Activated CD4-positive, alpha-beta T cell treated with anti-CD3 and anti-CD28 coated beads for 36 hours (primary cell): Measurements from ENCODE around the gene FASTKD1. TPM values are rescaled to one million over a fixed set of nuclear protein-coding genes. Genes with fewer than 3 reads are reported as not detected.
"Not testable (repeated sequence)": the region's sequence is repeated elsewhere in the genome, so short reads cannot be mapped to it uniquely, and the experiment has no call there.

Experiments used
- ATAC-seq: fragments of 200-7000 bp; cut with Tn5 transposase; one replicate; pipeline ENCODE4 v1.10.0; 2021; ENCODE audit warnings: mild to moderate bottlenecking, moderate library complexity
- CTCF ChIA-PET: fragments of 350-600 bp; sonication (Branson Sonifier 250); formaldehyde crosslinking; loops from one replicate; lab custom pipeline; 2021; ENCODE audit warnings: antibody characterized with exemption; lab: Charles Lee
- POLR2A ChIA-PET: fragments of 350-600 bp; sonication (Branson Sonifier 250); formaldehyde crosslinking; loops from one replicate; lab custom pipeline; 2021; ENCODE audit warnings: antibody characterized with exemption, inconsistent platforms; lab: Charles Lee
- DNase-seq: peaks from one replicate; pipeline ENCODE4 v3.0.0-alpha.2; 2020
- H3K27ac Mint-ChIP-seq: one replicate; pipeline ENCODE4 v1.8.0; 2021; ENCODE audit warnings: mixed read lengths
- H3K27me3 Mint-ChIP-seq: one replicate; pipeline ENCODE4 v1.8.0; 2021; ENCODE audit warnings: mixed read lengths
- H3K36me3 Mint-ChIP-seq: one replicate; pipeline ENCODE4 v1.8.0; 2021; ENCODE audit warnings: low read depth, mixed read lengths
- H3K4me1 Mint-ChIP-seq: one replicate; pipeline ENCODE4 v1.8.0; 2021; ENCODE audit warnings: mixed read lengths
- H3K4me3 Mint-ChIP-seq: one replicate; pipeline ENCODE4 v1.8.0; 2021; ENCODE audit warnings: mild to moderate bottlenecking, moderate library complexity, mixed read lengths
- H3K9me3 Mint-ChIP-seq: one replicate; pipeline ENCODE4 v1.8.0; 2021; ENCODE audit warnings: low read depth, mixed read lengths
- intact Hi-C, 2 experiments: fragments of 100-400 bp; cut with DNase I in 1 of 2; cut with micrococcal nuclease in 1 of 2; formaldehyde crosslinking; loops; one replicate each; pipeline versions ENCODE4 v1.14.2 to v1.15.1; 2022 to 2024; cut with DNase I, micrococcal nuclease
- total RNA-seq, 2 experiments: library from RNA; stranded (reverse); gene quantifications; one replicate each; pipeline ENCODE4 v1.2.3, GENCODE V29; 2021

The FASTKD1 gene
- total RNA-seq, 2 experiments from 2014 or later = 29.8 to 39.7 TPM

DNA sequence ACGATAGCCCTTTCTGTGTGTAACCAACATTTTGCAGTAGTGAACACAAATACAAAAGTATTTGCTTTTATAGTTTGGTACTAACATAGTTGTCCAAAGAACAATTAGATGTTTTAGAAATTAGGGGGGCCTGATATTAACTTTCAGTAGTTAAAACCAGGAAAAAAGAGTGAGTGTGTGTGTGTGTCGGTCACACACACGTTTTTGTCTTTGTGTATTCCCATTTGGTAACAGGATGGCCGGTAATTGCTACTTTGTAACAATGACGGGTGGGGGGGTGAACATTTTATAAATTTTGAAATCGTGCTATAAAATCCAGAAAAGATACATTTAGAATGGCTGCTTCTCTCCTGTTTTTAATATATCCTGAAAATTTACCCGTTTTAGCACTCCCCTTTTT lies 12.0 kb upstream of the FASTKD1 start:
- DNase-seq (no peak), ATAC-seq (no peak)
- Mint-ChIP-seq H3K27ac (peak overlapping the region; percentile 99), H3K27me3 (no peaks in the 10 kb centered on the region), H3K4me3 (peak overlapping the region; percentile 99), H3K9me3 (peaks cover 7% of the 10 kb centered on the region), H3K4me1 (peaks cover 45% of the 10 kb centered on the region), H3K36me3 (peaks cover 26% of the 10 kb centered on the region)
- ChIA-PET POLR2A (interaction anchor here (1.1 to 2.6 kb wide), 3 partner anchors 12 to 243 kb away, joined by 5 to 18 read pairs (median 10); partner anchors contain the start of gene FASTKD1), CTCF (interaction anchor here (0.6 to 3.6 kb wide), 2 partner anchors 13 to 117 kb away, joined by 3 to 18 read pairs; partner anchors contain the start of gene FASTKD1)
- intact Hi-C loops = loop anchor here (2.0 kb wide), 3 partner anchors 109 to 1343 kb away; partner anchors contain the start of genes CFAP210 (in 1 of the 2), GORASP2 (in 1 of the 2), PHOSPHO2 (in 1 of the 2) and SSB (in 1 of the 2)

DNA sequence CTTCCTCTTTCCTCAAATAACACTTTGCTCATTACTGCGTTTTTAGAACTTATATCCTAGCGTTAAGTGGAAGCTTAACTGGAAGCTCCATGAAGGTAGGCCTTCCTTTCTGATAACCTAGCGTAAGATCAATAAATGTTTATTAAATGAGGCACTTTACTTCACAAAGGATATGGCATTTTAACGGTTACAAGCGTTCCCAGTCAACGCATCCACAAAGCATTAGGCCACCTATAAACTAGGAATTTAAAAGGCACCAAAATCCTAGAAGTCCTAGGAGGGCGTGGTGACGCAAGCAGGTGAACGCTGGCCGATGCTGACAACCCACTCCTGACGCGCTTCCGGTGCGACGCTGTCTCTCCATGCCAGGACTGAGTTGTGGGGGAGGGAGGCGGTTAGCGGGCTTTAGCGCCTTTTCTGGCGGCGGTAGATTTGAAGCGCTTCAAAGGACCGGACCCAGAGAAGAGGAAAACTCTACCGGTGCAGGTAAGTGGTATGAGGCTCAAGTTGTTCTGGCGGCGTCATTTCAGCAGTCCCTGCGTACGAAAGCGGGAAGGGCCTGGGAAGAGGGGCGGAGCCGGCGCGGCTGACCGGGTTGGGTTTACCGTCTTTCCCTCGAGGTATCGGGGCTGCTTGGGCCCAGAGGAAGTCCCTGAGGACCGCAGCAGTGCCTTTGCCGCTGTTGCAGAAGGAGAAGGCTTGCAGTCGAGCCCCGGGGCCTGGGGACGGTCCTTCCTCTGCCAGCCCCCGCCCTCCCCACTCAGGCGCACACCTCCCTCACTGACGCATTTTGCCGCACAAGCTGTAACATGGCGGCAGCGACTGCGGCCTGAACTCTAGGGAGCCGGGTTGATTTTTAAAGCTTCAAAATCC lies 10.6 kb upstream of the FASTKD1 start, which contains the start of gene PPIG:
TSS of gene PPIG (plus strand) at position 347 of the 873 bp plus-strand sequence. CDS start 19,691 bp downstream, outside the sequence.
- Mint-ChIP-seq H3K4me1 (peaks cover 34% of the 10 kb centered on the region), H3K27me3 (no peaks in the 10 kb centered on the region), H3K36me3 (peaks cover 20% of the 10 kb centered on the region), H3K4me3 (peak within 1 kb of the TSS; percentile 99), H3K27ac (peak within 1 kb of the TSS; percentile 99), H3K9me3 (peaks cover 7% of the 10 kb centered on the region)
- ATAC-seq (peak; percentile 93), DNase-seq (peak; percentile 94)
- CTCF ChIA-PET = interaction anchor here (0.8 to 3.6 kb wide), 2 partner anchors 12 to 82 kb away, joined by 3 to 18 read pairs; partner anchors contain the start of gene FASTKD1
- POLR2A ChIA-PET = interaction anchor here (0.5 to 2.6 kb wide), 8 partner anchors 11 to 244 kb away, joined by 3 to 18 read pairs (median 4); partner anchors contain the start of genes FASTKD1 and SSB
- intact Hi-C loops = loop anchor here (1.0 to 5.0 kb wide), 8 partner anchors 11 to 1345 kb away; partner anchors contain the start of genes CFAP210 (in 2 of the 2), FASTKD1 (in 2 of the 2), PHOSPHO2 (in 2 of the 2) and GORASP2 (in 1 of the 2)

DNA sequence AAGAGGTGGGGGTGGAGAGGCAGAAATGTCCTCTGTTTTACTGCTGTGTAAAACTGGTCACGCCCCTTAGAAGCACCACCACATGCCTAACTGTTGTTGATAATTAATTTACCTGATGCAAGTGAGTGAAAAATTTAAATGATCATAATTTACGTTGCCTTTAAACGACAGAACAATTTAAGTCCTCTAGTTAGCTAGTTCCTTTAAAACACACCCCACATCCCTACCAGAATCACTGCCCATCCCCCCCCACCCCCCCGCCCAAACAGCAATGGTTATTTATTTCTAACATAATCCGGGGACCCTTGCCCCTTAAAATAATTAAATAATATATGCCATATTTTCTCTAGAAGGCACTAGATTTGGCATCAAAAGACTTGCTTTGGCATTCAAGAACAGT lies 9.9 kb upstream of the FASTKD1 start:
- Mint-ChIP-seq H3K27me3 (no peaks in the 10 kb centered on the region), H3K4me3 (peak overlapping the region; percentile 99), H3K27ac (no peak overlapping the region), H3K9me3 (peaks cover 7% of the 10 kb centered on the region), H3K4me1 (peaks cover 29% of the 10 kb centered on the region), H3K36me3 (peaks cover 20% of the 10 kb centered on the region)
- CTCF ChIA-PET = interaction anchor here (0.8 to 3.6 kb wide), 2 partner anchors 11 to 82 kb away, joined by 3 to 18 read pairs; partner anchors contain the start of gene FASTKD1
- intact Hi-C loops = loop anchor here (5.0 kb wide), 2 partner anchors 99 to 221 kb away; partner anchors contain the start of gene LRP2 (in 1 of the 2)
- ATAC-seq = no peak
- DNase-seq = no peak
- POLR2A ChIA-PET = interaction anchor here (2.6 kb wide), 1 partner anchor 10 kb away, joined by 18 read pairs; the partner anchor contains the start of gene FASTKD1

DNA sequence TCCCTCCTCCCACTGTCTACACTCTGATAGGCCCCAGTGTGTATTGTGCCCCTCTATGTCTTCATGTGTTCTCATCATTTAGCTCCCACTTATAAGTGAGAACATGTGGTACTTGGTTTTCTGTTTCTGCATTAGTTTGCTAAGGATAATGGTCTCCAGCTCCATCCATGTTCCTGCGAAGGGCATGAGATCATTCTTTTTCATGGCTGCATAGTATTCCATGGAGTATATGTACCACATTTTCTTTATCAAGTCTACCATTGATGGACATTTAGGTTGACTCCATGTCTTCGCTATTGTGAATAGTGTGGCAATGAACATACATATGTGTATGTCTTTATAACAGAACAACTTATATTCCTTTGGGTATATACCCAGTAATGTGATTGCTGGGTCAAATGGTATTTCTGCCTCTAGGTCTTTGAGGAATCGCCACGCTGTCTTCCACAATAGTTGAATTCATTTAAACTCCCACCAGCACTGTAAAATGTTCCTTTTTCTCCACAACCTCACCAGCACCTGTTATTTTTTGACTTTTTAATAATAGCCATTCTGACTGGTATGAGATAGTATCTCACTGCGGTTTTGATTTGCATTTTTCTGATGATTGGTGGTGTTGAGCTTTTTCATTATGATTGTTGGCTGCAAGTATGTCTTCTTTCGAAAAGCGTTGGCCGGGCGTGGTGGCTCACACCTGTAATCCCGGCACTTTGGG lies 9.0 kb upstream of the FASTKD1 start:
- H3K27ac Mint-ChIP-seq, ATAC-seq, H3K27me3 Mint-ChIP-seq, H3K9me3 Mint-ChIP-seq, H3K4me3 Mint-ChIP-seq, DNase-seq: not testable (repeated sequence)
- ChIA-PET POLR2A (interaction anchor here (0.6 kb wide), 1 partner anchor 20 kb away, joined by 5 read pairs; no protein-coding TSS in a partner anchor), CTCF (interaction anchor here (0.6 to 1.2 kb wide), 2 partner anchors 9 to 29 kb away, joined by 3 to 5 read pairs; no protein-coding TSS in a partner anchor)
- peaks cover 20% of the 10 kb centered on the region for H3K36me3 Mint-ChIP-seq
- peaks cover 26% of the 10 kb centered on the region for H3K4me1 Mint-ChIP-seq
- intact Hi-C loops = loop anchor here (5.0 kb wide), 2 partner anchors 100 to 220 kb away; partner anchors contain the start of gene LRP2 (in 1 of the 2)

DNA sequence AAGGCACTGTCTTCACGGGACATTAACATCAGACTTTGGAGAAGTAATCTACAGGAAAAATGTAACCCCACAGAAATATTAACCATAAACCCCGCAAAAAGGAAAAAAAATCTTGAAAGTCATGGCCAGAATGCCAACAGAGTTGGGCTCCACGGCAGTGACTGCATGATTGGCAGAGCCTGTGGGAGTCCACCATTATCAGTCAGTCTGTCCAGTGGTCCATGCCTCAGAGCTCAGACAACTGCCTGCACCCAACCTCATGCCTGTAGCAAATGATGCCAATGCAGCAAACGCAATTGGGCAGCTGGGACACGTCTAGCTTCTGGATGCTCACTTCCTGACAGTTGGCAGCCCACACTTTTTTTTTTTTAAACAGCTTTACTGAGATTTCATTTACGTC lies 5.4 kb upstream of the FASTKD1 start:
- Mint-ChIP-seq H3K27me3 (no peaks in the 10 kb centered on the region), H3K27ac (no peak overlapping the region), H3K4me3 (no peak overlapping the region), H3K4me1 (peaks cover 3% of the 10 kb centered on the region), H3K9me3 (peaks cover 6% of the 10 kb centered on the region), H3K36me3 (peaks cover 3% of the 10 kb centered on the region)
- intact Hi-C loops = no loop called here
- CTCF ChIA-PET = interaction anchor here (0.6 kb wide), 1 partner anchor 225 kb away, joined by 3 read pairs; no protein-coding TSS in a partner anchor
- ATAC-seq (no peak), DNase-seq (no peak)
- POLR2A ChIA-PET = interaction anchor here (0.7 kb wide), 1 partner anchor 1831 kb away, joined by 6 read pairs; no protein-coding TSS in a partner anchor

DNA sequence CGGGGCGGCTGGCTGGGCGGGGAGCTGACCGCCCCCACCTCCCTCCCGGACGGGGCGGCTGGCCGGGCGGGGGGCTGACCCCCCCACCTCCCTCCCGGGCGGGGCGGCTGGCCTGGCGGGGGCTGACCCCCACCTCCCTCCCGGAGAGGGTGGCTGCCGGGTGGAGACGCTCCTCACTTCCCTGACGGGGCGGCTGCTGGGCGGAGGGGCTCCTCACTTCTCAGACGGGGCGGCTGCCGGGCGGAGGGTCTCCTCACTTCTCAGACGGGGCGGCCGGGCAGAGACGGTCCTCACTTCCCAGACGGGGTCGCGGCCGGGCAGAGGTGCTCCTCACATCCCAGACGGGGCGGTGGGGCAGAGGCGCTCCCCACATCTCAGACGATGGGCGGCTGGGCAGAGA lies 1.6 kb upstream of the FASTKD1 start:
- H3K27me3 Mint-ChIP-seq, DNase-seq, H3K9me3 Mint-ChIP-seq, H3K36me3 Mint-ChIP-seq, H3K27ac Mint-ChIP-seq, CTCF ChIA-PET, H3K4me3 Mint-ChIP-seq, POLR2A ChIA-PET, intact Hi-C loops, ATAC-seq: not testable (repeated sequence)
- peaks cover 15% of the 10 kb centered on the region for H3K4me1 Mint-ChIP-seq

DNA sequence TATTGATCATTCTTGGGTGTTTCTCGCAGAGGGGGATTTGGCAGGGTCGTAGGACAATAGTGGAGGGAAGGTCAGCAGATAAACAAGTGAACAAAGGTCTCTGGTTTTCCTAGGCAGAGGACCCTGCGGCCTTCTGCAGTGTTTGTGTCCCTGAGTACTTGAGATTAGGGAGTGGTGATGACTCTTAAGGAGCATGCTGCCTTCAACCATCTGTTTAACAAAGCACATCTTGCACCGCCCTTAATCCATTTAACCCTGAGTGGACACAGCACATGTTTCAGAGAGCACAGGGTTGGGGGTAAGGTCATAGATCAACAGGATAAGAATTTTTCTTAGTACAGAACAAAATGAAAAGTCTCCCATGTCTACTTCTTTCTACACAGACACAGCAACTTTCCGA lies 874 bp upstream of the FASTKD1 start:
- POLR2A ChIA-PET, H3K27ac Mint-ChIP-seq, H3K27me3 Mint-ChIP-seq, H3K9me3 Mint-ChIP-seq, CTCF ChIA-PET, DNase-seq, ATAC-seq: not testable (repeated sequence)
- Mint-ChIP-seq H3K4me1 (peaks cover 20% of the 10 kb centered on the region), H3K36me3 (peaks cover 10% of the 10 kb centered on the region), H3K4me3 (peak overlapping the region; percentile 40)
- intact Hi-C loops = loop anchor here in 1 of 2 experiments (5.0 kb wide), 1 partner anchor 248 kb away; the partner anchor contains the start of gene METTL5

DNA sequence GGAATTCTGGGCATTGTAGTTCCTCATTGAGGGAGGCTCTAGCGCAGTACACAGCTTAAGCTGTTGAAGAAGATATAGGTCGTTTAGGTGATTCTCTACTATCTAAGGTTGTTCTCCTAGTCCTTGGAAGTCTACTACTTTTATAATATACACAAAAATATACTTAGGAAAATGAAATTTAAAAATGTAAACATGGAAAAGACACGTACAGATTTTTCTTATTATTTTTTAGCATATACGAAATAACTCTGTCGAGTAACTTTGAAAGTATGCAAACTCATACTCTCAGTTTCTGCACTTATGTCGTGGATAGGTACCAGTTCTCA lies 272 bp upstream of the FASTKD1 start:
- H3K36me3 Mint-ChIP-seq = peaks cover 13% of the 10 kb centered on the region
- no peak for DNase-seq
- no peaks in the 10 kb centered on the region for H3K9me3 Mint-ChIP-seq
- peak overlapping the region; percentile 97 for H3K4me3 Mint-ChIP-seq
- POLR2A ChIA-PET = interaction anchor here (0.9 to 1.9 kb wide), 2 partner anchors 11 to 251 kb away, joined by 3 to 18 read pairs; partner anchors contain the start of genes METTL5 and PPIG
- intact Hi-C loops = loop anchor here (1.0 to 5.0 kb wide), 6 partner anchors 10 to 253 kb away; partner anchors contain the start of genes CFAP210 (in 2 of the 2), PHOSPHO2 (in 2 of the 2), PPIG (in 2 of the 2) and BBS5 (in 1 of the 2)
- ATAC-seq = no peak
- H3K27me3 Mint-ChIP-seq = no peaks in the 10 kb centered on the region
- peaks cover 20% of the 10 kb centered on the region for H3K4me1 Mint-ChIP-seq
- CTCF ChIA-PET = interaction anchor here (0.6 to 2.8 kb wide), 5 partner anchors 9 to 353 kb away, joined by 3 to 18 read pairs (median 3); partner anchors contain the start of gene PPIG
- peak overlapping the region; percentile 92 for H3K27ac Mint-ChIP-seq

DNA sequence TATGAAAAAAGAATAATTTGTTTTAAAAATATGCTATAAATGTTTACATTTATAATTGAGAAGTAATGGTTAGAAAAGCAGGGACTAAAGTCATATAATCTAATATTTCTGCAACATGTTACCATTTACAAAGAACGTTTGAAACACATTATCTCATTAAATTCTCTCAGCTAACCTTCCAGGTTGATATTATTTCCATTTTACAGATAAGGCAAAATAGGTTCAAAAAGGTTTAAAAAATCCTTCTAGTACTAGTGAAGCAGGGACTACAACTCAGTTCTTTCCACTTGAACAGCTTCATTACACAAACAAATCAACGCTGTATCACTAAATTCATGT lies 875 bp downstream of the FASTKD1 start:
- H3K4me1 Mint-ChIP-seq = peaks cover 20% of the 10 kb centered on the region
- POLR2A ChIA-PET = interaction anchor here (1.9 kb wide), 1 partner anchor 12 kb away, joined by 18 read pairs; the partner anchor contains the start of gene PPIG
- CTCF ChIA-PET = interaction anchor here (0.9 to 2.8 kb wide), 4 partner anchors 10 to 43 kb away, joined by 3 to 18 read pairs (median 4); partner anchors contain the start of gene PPIG
- H3K36me3 Mint-ChIP-seq = peaks cover 16% of the 10 kb centered on the region
- no peak for ATAC-seq
- DNase-seq = no peak
- no peaks in the 10 kb centered on the region for H3K27me3 Mint-ChIP-seq
- H3K9me3 Mint-ChIP-seq = no peaks in the 10 kb centered on the region
- peak overlapping the region; percentile 97 for H3K4me3 Mint-ChIP-seq
- intact Hi-C loops = loop anchor here (1.0 to 5.0 kb wide), 6 partner anchors 12 to 255 kb away; partner anchors contain the start of genes CFAP210 (in 2 of the 2), PHOSPHO2 (in 2 of the 2), PPIG (in 2 of the 2) and BBS5 (in 1 of the 2)
- H3K27ac Mint-ChIP-seq = peak overlapping the region; percentile 92

DNA sequence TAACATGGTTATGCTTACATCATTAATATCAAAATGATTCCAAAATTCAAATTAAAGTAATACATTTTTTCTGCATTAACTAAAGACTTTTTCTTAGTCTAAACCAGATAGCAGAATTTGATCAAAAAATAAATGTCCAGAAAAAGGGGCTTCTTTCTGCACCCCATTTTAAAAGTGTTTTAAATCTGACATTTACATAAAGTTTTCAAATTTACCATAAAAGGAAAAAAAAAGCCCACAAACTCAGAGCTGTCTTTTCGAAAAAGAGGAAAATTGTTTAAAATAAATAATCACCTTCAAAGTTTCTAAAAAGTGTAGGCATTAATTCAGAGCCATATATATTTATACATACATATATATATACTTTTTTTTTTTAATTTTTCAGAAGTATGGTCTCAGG lies 1.5 kb downstream of the FASTKD1 start:
- H3K27ac Mint-ChIP-seq = no peak overlapping the region
- H3K27me3 Mint-ChIP-seq = no peaks in the 10 kb centered on the region
- peaks cover 20% of the 10 kb centered on the region for H3K4me1 Mint-ChIP-seq
- no peak for DNase-seq
- intact Hi-C loops = loop anchor here in 1 of 2 experiments (5.0 kb wide), 1 partner anchor 250 kb away; the partner anchor contains the start of gene METTL5
- ATAC-seq = no peak
- POLR2A ChIA-PET = no interaction called here
- H3K9me3 Mint-ChIP-seq = no peaks in the 10 kb centered on the region
- H3K36me3 Mint-ChIP-seq = peaks cover 17% of the 10 kb centered on the region
- H3K4me3 Mint-ChIP-seq = no peak overlapping the region
- CTCF ChIA-PET = interaction anchor here (0.6 to 2.8 kb wide), 2 partner anchors 13 to 40 kb away, joined by 3 to 18 read pairs; partner anchors contain the start of gene PPIG
